Esophagus muscularis mucosa (tissue), 4 donors: ENCODE results near the gene EFCAB8. TPM values are rescaled to one million over a fixed set of nuclear protein-coding genes. Genes with fewer than 3 reads are reported as not detected.

ENCODE experiments used
- DNase-seq: peaks from one replicate; pipeline ENCODE4 v3.0.0-alpha.2; 2017; ENCODE audit errors: extremely low spot score
- H3K27ac ChIP-seq, 4 donors: fragments of 200-600 bp; sonication (generic); replicated peaks in 1 of 4; 1 replicate in 3 of 4; 2 replicates in 1 of 4; pipeline ENCODE4 v1.5.1; 2016 to 2019; ENCODE audit warnings: mild to moderate bottlenecking in 1 of 4
- H3K27me3 ChIP-seq, 4 donors: fragments of 200-600 bp; sonication (generic); one replicate each; pipeline versions ENCODE4 v1.5.1 to v1.6.0; 2016 to 2019
- H3K36me3 ChIP-seq, 4 donors: fragments of 200-600 bp; sonication (generic); one replicate each; pipeline ENCODE4 v1.5.1; 2016 to 2019
- H3K4me1 ChIP-seq, 4 donors: fragments of 200-600 bp; sonication (generic); one replicate each; pipeline ENCODE4 v1.5.1; 2016 to 2019
- H3K4me3 ChIP-seq, 4 donors: fragments of 200-600 bp; sonication (generic); 1 replicate in 2 of 4; 2 replicates in 2 of 4; pipeline ENCODE4 v1.5.1; 2016 to 2019; ENCODE audit warnings: mild to moderate bottlenecking in 4 of 4, moderate library complexity in 1 of 4
- H3K9me3 ChIP-seq, 4 donors: fragments of 200-600 bp; sonication (generic); 1 replicate in 3 of 4; 2 replicates in 1 of 4; pipeline ENCODE4 v1.5.1; 2016 to 2019
- EP300 ChIP-seq: sonication (generic); formaldehyde crosslinking; IDR thresholded peaks from one replicate; pipeline ENCODE4 v1.6.1; 2017; ENCODE audit warnings: antibody characterized with exemption
- POLR2A ChIP-seq: fragments of 450-650 bp; IDR thresholded peaks from one replicate; pipeline ENCODE4 v1.6.1; 2017; ENCODE audit warnings: antibody characterized with exemption, moderate library complexity, mild to moderate bottlenecking, low read depth
- POLR2AphosphoS5 ChIP-seq, 2 donors: sonication (generic); formaldehyde crosslinking; IDR thresholded peaks; one replicate each; pipeline ENCODE4 v1.6.1; 2017; ENCODE audit warnings: antibody characterized with exemption in 2 of 2
- WGBS: methylation state at CpG from one replicate; pipeline ENCODE4 v1.1.5; 2018; 5-methylcytosine and 5-hydroxymethylcytosine counted together
- intact Hi-C: fragments of 100-400 bp; cut with DNase I; formaldehyde crosslinking; loops from one replicate; pipeline ENCODE4 v1.15.1; 2023
- total RNA-seq, 4 donors: library from RNA; depleted of rRNA; stranded (reverse); fragments of >200 nt; gene quantifications; one replicate each; pipeline versions ENCODE4 v1.1.0 to v1.2.1, GENCODE V29; 2016
- TF ChIP-seq, protein P1 (sequence below), 3 experiments: fragments of 200-600 bp in 2 of 3; fragments of 450-650 bp in 1 of 3; sonication (generic) in 2 of 3; IDR thresholded peaks; one replicate each; pipeline ENCODE4 v1.5.1; 2017 to 2019; ENCODE audit warnings: antibody characterized with exemption in 3 of 3, mild to moderate bottlenecking in 2 of 3, moderate library complexity in 1 of 3

The EFCAB8 gene
- total RNA-seq, 4 donors from 2014 or later = 0.17 to 0.92 TPM; not detected in 2

DNA sequence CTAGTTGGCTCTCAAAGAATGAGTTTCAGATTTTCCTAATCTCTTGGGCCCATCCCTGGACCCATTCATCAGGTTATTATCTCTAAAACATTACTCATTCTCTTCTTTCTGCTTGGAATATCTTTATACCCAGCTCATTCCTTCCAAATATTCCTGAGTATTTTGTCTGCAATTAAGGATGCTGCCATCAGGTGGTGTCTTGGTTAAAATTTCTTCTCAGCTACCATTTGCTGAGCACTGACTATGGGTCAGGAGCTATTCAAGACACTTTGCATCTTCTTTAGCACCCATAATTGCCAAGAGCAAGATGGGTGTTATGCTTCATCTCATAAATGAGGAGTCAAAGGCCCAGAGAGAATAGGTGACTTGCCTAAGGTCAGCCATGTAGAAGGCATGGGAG is 137.1 kb downstream of the EFCAB8 start:
- intact Hi-C loops = no loop called here
- TF ChIP-seq, protein P1, sequence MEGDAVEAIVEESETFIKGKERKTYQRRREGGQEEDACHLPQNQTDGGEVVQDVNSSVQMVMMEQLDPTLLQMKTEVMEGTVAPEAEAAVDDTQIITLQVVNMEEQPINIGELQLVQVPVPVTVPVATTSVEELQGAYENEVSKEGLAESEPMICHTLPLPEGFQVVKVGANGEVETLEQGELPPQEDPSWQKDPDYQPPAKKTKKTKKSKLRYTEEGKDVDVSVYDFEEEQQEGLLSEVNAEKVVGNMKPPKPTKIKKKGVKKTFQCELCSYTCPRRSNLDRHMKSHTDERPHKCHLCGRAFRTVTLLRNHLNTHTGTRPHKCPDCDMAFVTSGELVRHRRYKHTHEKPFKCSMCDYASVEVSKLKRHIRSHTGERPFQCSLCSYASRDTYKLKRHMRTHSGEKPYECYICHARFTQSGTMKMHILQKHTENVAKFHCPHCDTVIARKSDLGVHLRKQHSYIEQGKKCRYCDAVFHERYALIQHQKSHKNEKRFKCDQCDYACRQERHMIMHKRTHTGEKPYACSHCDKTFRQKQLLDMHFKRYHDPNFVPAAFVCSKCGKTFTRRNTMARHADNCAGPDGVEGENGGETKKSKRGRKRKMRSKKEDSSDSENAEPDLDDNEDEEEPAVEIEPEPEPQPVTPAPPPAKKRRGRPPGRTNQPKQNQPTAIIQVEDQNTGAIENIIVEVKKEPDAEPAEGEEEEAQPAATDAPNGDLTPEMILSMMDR (IDR thresholded peaks at IDR 0.05) = no peak
- TF ChIP-seq POLR2AphosphoS5 (IDR thresholded peaks at IDR 0.05) (no peak), POLR2A (no peak), EP300 (no peak)
- Histone ChIP-seq H3K36me3 (no peaks in the 10 kb centered on the region), H3K4me1 (no peaks in the 10 kb centered on the region), H3K27me3 (peaks cover 0 to 13% (median 0%) of the 10 kb centered on the region in 4 donors), H3K9me3 (peaks cover 0 to 6% (median 0%) of the 10 kb centered on the region in 4 donors), H3K27ac (no peak overlapping the region), H3K4me3 (no peak overlapping the region)
- no peak for DNase-seq

DNA sequence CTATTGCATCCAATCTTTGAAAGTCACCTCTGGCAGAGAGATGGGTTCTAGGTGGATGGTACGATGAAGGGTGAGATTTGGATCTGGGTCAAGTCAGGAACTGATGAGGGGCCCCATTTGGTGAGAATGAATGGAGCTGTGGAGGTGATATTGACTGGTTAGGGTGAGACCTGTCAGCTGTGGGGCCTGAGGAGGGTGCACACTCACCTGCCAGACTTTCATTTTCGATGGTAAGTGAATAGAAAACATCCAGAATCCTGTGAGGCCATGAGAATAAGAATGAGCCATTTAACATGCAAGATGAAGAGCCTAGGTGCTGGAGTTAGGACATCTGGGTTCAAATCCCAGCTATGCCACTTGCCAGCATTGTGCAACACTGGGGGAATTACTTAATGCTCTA is 138.7 kb downstream of the EFCAB8 start:
- Histone ChIP-seq H3K27ac (no peak overlapping the region), H3K4me1 (no peaks in the 10 kb centered on the region), H3K9me3 (peaks cover 0 to 6% (median 0%) of the 10 kb centered on the region in 4 donors), H3K27me3 (peaks cover 0 to 4% (median 0%) of the 10 kb centered on the region in 4 donors), H3K4me3 (no peak overlapping the region), H3K36me3 (no peaks in the 10 kb centered on the region)
- DNase-seq = no peak
- TF ChIP-seq, protein P1 (IDR thresholded peaks at IDR 0.05) = no peak
- TF ChIP-seq EP300 (no peak), POLR2A (no peak), POLR2AphosphoS5 (IDR thresholded peaks at IDR 0.05) (no peak)
- intact Hi-C loops = no loop called here
- WGBS = 77% methylated on average over 2 of the region's 2 CpGs

DNA sequence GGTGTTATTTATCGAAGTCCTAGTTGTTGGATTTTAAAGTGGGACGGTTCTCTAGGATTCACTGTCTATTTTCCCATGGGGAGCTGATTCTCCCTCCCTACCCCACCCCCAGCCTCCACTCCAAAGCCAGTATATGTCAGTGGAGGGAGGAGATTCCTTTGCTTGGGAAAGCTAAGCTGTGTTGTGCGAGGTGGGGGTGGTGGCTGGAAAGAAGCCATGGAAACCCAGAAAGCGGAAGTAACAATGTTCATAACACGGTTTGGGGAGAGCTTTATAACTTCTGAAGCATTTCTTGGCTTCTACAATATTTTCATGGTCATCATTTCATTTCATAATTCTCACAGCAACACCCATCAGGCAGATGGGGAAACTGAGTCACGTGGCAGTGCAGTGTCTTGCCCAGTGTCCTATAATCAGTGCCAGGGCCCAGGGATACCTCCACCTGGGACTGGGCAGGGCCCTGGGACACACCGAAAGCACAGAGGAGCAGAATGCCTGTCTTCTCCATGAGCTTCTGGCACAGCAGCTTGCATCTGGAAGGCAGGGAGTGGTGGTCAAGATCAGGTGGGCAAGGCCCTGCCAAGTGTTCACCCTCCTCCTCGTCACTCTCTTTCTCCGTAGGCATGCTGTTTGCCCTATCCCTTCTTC is 141.0 kb downstream of the EFCAB8 start:
- no peak for DNase-seq
- intact Hi-C loops = no loop called here

DNA sequence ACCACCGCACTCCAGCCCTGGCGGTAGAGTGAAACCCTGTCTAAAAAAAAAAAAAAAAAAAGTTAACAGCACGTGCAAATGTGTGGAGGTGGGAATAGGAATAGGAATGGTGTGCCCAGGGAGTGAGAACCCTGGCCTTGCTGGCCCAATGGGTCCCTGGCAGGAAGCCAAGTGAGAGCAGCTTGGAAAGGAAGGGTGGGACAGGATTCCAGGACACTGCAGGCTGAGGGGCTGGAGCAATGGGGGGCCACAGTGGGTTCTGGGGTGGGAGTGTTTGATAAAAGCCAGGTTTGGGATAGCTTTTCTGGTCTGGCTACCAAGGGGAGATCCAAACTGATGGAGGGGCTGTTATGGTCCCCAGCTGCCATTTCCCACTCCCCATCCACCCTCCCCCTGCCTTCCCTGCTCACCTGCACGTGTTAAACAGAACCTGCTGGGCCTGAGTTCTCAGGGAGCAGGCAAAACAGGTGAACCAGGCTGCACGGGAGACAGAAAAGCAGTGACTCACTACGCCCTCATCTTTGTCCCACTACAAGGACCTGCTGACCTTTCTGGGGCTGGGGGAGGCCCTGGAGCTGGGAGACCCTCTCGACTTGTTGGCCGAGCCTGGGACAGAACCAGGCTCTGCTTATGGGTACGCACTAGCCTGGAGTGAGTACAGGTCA is 142.2 kb downstream of the EFCAB8 start:
- intact Hi-C loops = no loop called here
- TF ChIP-seq EP300 (no peak), POLR2AphosphoS5 (IDR thresholded peaks at IDR 0.05) (no peak), POLR2A (no peak)
- TF ChIP-seq, protein P1 (IDR thresholded peaks at IDR 0.05) = no peak
- 60% methylated on average over 8 of the region's 9 CpGs for WGBS

More for the DNA sequence above, 141.0 kb downstream of the EFCAB8 start:
- WGBS = 55% methylated on average over 9 of the region's 9 CpGs
- no peak overlapping the region for H3K27ac ChIP-seq
- TF ChIP-seq POLR2A (no peak), POLR2AphosphoS5 (IDR thresholded peaks at IDR 0.05) (no peak), EP300 (no peak)
- TF ChIP-seq, protein P1 (IDR thresholded peaks at IDR 0.05) = no peak
- no peaks in the 10 kb centered on the region for H3K36me3 ChIP-seq
- H3K4me3 ChIP-seq = no peak overlapping the region
- peaks cover 0 to 4% (median 0%) of the 10 kb centered on the region in 4 donors for H3K27me3 ChIP-seq
- H3K9me3 ChIP-seq = peaks cover 0 to 6% (median under 1%) of the 10 kb centered on the region in 4 donors
- H3K4me1 ChIP-seq = no peaks in the 10 kb centered on the region

More for the DNA sequence above, 142.2 kb downstream of the EFCAB8 start:
- Histone ChIP-seq H3K27me3 (no peaks in the 10 kb centered on the region), H3K27ac (no peak overlapping the region), H3K9me3 (peaks cover 0 to 9% (median 6%) of the 10 kb centered on the region in 4 donors), H3K4me3 (no peak overlapping the region), H3K36me3 (no peaks in the 10 kb centered on the region), H3K4me1 (no peaks in the 10 kb centered on the region)
- no peak for DNase-seq
